Measurements from ENCODE around the gene MYADML2. TPM values are rescaled to one million over a fixed set of nuclear protein-coding genes. Genes with fewer than 3 reads are reported as not detected.

The MYADML2 gene
- total RNA-seq, 1 experiment from 2014 or later: 0.22 TPM

GRCh38 chr17:81930142-81931125, 16.6 kb downstream of the MYADML2 start:
- no peak for DNase-seq
- no peak overlapping the region for H2BK20ac ChIP-seq (ENCODE audit: low read depth, low read length, poor library complexity, severe bottlenecking)
- H2BK5ac ChIP-seq (ENCODE audit: insufficient read length, low read length): no peak overlapping the region
- no peak overlapping the region for H3K4ac ChIP-seq (ENCODE audit: low read depth, low read length)
- no peak overlapping the region for H3K18ac ChIP-seq (ENCODE audit: insufficient read length, low read depth, low read length)
- no peak overlapping the region for H4K5ac ChIP-seq (ENCODE audit: insufficient read length, low read depth, low read length)
- no peak overlapping the region for H4K91ac ChIP-seq (ENCODE audit: insufficient read length, low read depth, low read length)
- no peaks in the 10 kb centered on the region for H3K9me3 ChIP-seq (ENCODE audit: control insufficient read depth, low read depth, low read length)
- Mint-ChIP-seq H3K27ac (peak overlapping the region in 1 of 3 experiments; percentile 75; a peak in 2 of 7 replicates), H3K27me3 (ENCODE audit: low read depth) (peaks cover 20% of the 10 kb centered on the region), H3K36me3 (ENCODE audit: insufficient read depth in 1 of 3, low read depth in 3 of 3) (peaks cover 3 to 23% (median 18%) of the 10 kb centered on the region in 3 experiments; a peak in 6 of 7 replicates), H3K4me1 (peaks cover 10 to 15% of the 10 kb centered on the region in 2 experiments), H3K4me3 (0 out of 5 replicates have a peak overlapping the region, but pooled peaks of 1 of the 2 experiments have one; percentile 22), H3K9me3 (no peaks in the 10 kb centered on the region)
- peaks cover 4% of the 10 kb centered on the region for H4K20me1 ChIP-seq (ENCODE audit: control insufficient read depth, insufficient read depth, insufficient read length)
- H3K27me3 ChIP-seq (ENCODE audit: insufficient read depth, low read length): no peaks in the 10 kb centered on the region; the same call in 1 of the 2 replicates
- H3K4me2 ChIP-seq (ENCODE audit: insufficient read depth, insufficient read length, low read length): no peak overlapping the region
- no peak overlapping the region for H3T11ph ChIP-seq (ENCODE audit: low read length)
- no peak overlapping the region for H3K56ac ChIP-seq (ENCODE audit: insufficient read length, low read depth, low read length)
- H2BK120ac ChIP-seq (ENCODE audit: low read depth, low read length, poor library complexity, severe bottlenecking): no peak overlapping the region
- no peak overlapping the region for H3K23ac ChIP-seq (ENCODE audit: insufficient read length, low read depth, low read length)
- H2AFZ ChIP-seq (ENCODE audit: low read length): no peak overlapping the region
- no peak overlapping the region for H3K27ac ChIP-seq (ENCODE audit: insufficient read length, low read depth, low read length)
- no peaks in the 10 kb centered on the region for H3K4me1 ChIP-seq (ENCODE audit: insufficient read depth, low read length)
- no peak overlapping the region; the same call in 1 of the 2 replicates for H3K14ac ChIP-seq (ENCODE audit: insufficient read depth, low read length)
- TF ChIP-seq, protein P1, sequence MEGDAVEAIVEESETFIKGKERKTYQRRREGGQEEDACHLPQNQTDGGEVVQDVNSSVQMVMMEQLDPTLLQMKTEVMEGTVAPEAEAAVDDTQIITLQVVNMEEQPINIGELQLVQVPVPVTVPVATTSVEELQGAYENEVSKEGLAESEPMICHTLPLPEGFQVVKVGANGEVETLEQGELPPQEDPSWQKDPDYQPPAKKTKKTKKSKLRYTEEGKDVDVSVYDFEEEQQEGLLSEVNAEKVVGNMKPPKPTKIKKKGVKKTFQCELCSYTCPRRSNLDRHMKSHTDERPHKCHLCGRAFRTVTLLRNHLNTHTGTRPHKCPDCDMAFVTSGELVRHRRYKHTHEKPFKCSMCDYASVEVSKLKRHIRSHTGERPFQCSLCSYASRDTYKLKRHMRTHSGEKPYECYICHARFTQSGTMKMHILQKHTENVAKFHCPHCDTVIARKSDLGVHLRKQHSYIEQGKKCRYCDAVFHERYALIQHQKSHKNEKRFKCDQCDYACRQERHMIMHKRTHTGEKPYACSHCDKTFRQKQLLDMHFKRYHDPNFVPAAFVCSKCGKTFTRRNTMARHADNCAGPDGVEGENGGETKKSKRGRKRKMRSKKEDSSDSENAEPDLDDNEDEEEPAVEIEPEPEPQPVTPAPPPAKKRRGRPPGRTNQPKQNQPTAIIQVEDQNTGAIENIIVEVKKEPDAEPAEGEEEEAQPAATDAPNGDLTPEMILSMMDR (conservative IDR thresholded peaks at IDR 0.05): no peak
- H3K79me2 ChIP-seq (ENCODE audit: insufficient read depth, low read length): peaks cover 6% of the 10 kb centered on the region; the same call in 1 of the 2 replicates
- H4K8ac ChIP-seq (replicated peaks; ENCODE audit: insufficient read length, low read depth, low read length): no peak overlapping the region
- no peak overlapping the region for H2BK15ac ChIP-seq (ENCODE audit: low read depth, low read length)
- no peaks in the 10 kb centered on the region for H3K79me1 ChIP-seq (ENCODE audit: insufficient read depth, low read depth, low read length, poor library complexity, severe bottlenecking)
- peaks cover 9% of the 10 kb centered on the region for H3K23me2 ChIP-seq (ENCODE audit: insufficient read length, low read depth, low read length, poor library complexity, severe bottlenecking)
- no peak overlapping the region for H2AK5ac ChIP-seq (ENCODE audit: insufficient read length, low read length)
- no CpG with 5 or more reads among the region's 20 CpGs for WGBS (ENCODE audit: extremely low coverage, insufficient read length, low lambda C conversion rate)
- H3K9ac ChIP-seq (ENCODE audit: extremely low read depth, insufficient read length, low read length): no peak overlapping the region
- no peak overlapping the region for H2BK12ac ChIP-seq (ENCODE audit: insufficient read length, low read depth, low read length)

All from H9 (cell line).